Fibroblast of skin of right biceps (primary cell): ENCODE results near the gene CABP5.
"Not testable (repeated sequence)": the region's sequence is repeated elsewhere in the genome, so short reads cannot be mapped to it uniquely, and the experiment has no call there.

Experiments
- DNase-seq: peaks from one replicate; pipeline ENCODE4 v3.0.0-alpha.2; 2013

The CABP5 gene

GRCh38 chr19:48043675-48044258 lies at the start of gene CABP5:
TSS of gene CABP5 (minus strand) at chr19:48044079. CDS start at chr19:48043922, 157 bp downstream.
- no peak for DNase-seq

- peak; percentile 98 for DNase-seq
Measured at GRCh38 chr19:48091111-48091718, 47.3 kb upstream of the CABP5 start.

DNA sequence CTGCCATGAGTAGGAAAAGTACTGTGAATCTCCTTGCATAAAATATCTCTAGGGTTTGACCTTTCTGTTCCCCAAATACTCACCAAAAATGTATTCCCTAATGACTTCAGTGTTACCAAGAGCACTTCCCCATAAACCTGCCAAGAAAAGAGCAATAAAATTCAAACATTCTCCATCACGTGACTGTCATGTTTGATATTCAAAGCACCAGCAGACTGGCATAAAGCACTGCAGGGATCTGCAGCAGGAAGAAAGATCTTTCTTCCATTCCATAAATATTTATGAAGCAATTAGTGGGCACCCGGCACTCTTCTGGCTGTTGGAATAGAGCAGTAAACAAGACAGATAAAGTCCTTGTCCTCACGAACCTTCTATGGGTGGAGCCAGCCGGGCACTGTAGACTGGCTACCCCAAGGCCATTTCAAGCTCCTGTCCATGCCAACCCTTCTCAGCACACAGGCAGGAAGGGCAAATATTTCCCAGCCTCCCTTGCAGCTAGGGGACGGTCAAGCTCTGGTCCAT lies 46.5 kb upstream of the CABP5 start:
- DNase-seq, result peak; percentile 57

DNA sequence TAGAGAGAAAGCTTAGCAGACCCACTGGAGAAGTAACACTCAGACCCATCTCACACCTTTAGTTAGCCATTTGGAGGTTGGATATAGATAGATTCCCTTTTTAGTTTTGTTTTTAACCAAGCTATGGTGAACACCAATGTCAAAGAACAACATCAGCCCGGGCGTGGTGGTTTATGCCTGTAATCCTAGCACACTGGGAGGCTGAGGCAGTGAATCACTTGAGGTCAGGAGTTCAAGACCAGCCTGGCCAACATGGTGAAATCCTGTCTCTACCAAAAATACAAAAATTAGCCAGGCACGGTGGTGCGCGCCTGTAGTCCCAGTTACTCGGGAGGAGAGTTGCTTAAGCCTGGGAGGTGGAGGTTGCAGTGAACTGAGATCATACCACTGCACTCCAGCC lies 45.1 kb upstream of the CABP5 start:
- not testable (repeated sequence) for DNase-seq

DNA sequence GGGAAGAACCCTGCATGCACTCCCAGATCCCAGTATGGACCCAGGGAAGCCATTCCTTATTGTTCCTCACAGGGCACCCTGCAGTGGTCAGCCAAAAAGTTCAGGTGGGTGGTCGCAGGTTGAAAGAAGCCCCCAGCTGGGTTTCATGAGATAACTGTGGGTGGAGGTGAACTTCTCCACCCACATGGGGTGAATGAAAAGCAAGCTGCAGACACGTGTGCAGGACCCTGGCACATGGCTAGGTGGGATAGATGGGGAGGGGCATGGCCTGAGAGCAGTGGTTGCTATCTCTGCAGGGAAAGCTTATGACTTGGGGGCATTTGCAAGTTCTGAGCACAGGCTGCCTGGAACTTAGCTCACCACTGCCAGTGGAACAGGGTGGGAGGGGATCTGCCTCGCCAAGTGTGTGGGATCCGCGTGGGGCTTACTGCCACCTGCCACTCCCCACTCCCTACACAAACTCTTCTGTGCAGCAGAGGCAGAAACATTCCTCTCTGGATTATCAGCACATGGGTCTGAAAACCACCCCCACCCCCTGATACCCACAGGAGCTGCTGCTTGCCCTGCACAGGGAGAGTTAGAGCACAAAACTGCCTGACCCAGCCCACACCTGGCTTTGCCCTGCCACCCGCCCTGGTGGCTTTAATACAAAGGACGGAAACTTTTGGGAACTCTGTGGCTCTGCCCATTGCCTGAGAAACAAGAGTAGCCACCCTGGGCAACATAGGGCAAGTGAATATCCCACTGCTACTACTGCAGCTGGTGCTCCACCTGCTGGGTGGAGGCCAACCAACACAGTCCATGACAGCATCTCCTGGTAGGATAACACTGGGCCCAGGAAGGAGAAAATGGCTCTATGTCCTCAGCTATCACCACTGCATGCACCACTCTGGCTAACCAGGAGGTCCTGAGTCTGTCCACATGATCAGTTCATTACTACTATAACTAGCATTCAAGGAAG lies 42.3 kb upstream of the CABP5 start:
- no peak for DNase-seq

GRCh38 chr19:48085076-48085475 lies 41.2 kb upstream of the CABP5 start:
- no peak for DNase-seq

DNA sequence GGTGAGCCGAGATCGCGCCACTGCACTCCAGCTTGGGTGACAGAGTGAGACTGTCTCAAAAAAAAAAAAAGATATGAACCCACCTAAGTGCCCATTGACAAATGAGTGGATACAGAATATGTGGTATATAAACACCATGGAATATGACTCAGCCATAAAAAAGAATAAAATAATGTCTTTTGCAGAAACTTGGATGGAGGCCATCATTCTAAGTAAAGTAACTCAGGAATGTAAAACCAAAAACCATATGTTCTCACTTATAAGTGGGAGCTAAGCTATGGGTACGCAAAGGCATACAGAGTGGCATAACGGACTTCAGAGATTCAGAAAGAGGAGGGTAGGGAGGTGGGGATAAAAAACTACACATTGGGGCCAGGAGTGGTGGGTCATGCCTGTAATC lies 37.2 kb upstream of the CABP5 start:
- peak; percentile 64 for DNase-seq

DNA sequence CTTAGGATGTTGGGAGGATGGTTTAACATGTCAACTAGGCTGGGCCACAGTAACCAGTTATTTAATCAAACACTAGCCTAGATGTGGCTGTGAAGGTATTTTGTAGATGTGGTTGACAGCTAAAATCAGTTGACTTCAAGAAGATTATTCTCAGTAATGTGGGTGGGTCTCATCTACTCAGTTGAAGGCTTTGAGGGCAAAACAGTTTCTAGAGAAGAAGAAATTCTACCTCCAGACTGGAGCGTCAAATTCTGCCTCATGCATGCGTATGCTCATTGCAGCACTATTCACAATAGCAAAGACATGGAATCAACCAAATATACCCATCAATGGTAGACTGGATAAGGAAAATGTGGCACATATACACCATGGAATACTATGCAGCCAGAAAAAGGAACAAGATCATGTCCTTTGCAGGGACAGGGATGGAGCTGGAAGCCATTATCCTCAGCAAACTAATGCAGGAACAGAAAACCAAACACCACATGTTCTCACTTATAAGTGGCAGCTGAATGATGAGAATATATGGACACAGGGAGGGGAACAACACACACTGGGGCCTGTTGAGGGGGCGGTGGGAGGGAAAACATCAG lies 26.4 kb upstream of the CABP5 start:
- not testable (repeated sequence) for DNase-seq

- no peak for DNase-seq
Measured at GRCh38 chr19:48069435-48069834, 25.6 kb upstream of the CABP5 start.

DNA sequence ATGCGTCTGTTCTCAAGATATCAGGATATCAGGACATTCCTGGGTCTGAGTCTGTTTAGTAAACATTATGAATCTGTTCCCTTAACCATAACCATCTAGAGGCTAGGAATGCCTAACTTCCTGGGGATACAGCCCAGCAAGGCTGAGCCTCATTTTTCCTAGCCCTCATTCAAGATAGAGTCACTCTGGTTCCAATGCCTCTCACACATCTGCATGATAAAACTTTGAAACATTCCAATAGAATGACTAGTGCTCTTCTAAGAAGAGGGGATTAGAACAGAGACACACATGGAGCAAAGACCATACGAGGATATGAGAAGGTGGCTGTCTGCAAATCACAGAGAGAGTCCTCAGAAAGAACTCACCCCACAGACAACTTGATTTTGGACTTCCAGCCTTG lies 20.6 kb upstream of the CABP5 start:
- peak; percentile 40 for DNase-seq

GRCh38 chr19:48061401-48062344 lies 17.8 kb upstream of the CABP5 start:
- DNase-seq, result no peak

GRCh38 chr19:48060381-48060780 lies 16.5 kb upstream of the CABP5 start:
- DNase-seq, result no peak

DNA sequence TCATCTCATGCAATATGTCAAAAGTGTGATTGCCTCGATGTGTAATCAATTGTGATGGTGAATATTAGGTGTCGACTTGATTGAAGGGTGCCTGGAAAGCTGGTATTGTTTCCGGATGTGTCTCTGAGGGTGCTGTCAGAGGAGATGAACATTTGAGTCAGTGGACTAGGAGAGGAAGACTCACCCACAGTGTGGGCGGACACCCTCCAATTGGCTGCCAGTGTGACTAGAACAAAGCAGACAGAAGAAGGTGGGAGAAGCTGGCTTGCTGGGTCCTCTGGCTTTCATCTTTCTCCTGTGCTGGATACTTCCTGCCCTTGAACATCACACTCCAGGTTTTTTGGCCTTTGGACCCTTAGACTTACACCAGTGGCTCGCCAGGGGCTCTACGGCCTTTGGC lies 15.5 kb upstream of the CABP5 start:
- no peak for DNase-seq

GRCh38 chr19:48053856-48054255 lies 10.0 kb upstream of the CABP5 start:
- no peak for DNase-seq

DNA sequence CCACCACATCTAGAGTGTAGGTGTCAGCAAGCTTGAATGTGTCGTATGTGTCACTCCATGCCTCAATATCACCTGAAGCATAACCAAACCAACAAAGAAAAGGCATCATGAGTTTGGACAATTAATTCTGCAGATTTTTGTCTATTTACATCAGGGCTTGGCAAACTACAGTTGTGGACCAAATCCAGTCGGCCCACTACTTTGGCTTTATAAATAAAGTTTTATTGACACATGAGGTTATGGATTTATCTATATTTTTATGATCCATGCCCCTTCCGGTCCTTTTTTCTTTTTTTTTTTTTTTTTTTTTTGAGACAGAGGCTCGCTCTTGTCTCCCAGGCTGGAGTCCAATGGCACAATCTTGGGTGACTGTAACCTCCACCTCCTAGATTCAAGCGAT lies 9.2 kb upstream of the CABP5 start:
- no peak for DNase-seq

DNA sequence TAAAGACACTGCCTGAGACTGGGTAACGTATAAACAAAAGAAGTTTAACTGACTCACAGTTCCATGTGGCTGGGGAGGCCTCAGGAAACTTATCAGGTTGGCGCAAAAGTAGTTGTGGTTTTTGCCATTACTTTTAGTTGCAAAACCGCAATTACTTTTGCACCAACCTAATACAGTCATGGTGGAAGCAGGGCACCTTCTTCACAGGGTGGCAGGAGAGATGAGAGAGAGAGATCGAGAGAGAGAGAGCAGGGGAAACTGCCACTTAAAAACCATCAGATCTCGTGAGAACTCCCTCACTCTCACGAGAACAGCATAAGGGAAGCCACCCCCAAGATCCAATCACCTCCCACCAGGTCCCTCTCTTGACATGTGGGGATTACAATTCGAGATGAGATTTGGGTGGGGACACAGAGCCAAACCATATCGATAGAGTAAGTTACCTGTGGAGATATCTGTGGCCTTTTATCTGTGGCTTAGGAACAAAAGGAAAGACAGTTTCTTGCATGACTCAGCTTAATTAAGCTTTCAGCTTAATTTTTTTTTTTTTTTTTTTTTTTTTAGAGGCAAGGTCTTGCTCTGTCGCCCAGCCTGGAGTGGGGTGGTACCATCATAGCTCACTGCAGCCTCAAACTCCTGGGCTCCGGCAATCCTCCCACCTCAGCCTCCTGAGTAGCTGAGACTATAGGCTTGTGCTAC lies 7.6 kb upstream of the CABP5 start:
- DNase-seq, result no peak

DNA sequence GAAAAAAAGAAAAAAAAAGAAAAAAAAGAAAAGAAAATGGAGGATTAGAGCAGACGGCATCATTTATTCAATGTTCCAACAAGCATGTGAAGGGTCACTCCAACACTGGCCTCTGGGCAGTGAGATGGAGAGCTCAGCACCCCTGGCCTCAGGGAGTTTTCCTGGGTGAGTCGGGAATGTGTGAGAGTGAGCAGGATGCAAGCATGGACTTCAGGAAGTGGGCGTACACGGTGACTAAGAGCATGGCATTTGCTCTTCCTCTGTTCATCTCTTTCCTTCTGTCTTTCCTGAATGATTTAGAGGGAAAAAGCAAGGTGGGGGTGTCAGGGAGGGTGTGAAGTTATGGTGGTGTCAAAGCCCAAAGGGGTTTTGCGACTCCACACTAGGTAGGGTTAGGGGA lies 682 bp upstream of the CABP5 start:
- DNase-seq, result no peak

DNA sequence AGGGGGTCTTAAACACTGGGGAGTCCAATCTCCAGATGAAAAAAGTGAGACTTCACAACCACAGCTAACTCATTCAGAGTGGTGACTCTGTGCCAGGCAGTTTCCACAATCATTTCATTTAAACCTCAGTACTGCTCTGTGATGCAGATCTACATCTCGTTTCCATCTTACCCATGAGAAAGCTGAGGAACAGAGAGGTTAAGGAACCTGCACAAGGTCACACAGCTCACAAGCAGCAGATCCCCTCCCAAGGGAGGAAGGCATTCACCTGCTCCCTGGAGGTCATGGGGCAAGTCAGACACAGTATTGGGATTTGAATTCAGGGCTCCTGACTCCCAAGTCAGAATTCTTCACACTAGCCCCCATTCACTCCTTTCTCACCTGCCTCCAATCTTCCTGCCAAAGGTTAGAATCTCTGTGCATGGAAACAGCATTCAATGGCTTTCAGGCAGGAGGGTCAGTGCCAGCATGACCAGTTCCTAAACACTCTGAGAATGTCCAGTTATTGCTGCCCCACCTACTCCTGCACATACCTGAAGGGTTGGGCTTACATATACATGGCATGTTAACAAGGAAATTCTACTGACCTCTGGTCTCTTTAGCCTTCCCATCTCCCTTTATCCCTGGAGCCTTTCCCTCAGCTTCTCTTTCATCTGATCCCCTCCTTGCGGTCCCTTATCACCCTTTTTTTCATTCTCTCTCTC lies 1.9 kb downstream of the CABP5 start:
- DNase-seq, result no peak

- no peak for DNase-seq
Measured at GRCh38 chr19:48036765-48037164, 7.1 kb downstream of the CABP5 start.

- DNase-seq, result no peak
Measured at GRCh38 chr19:48033604-48034003, 10.3 kb downstream of the CABP5 start.

GRCh38 chr19:48030073-48030472 lies 13.8 kb downstream of the CABP5 start:
- no peak for DNase-seq
